GM12878 (cell line): ENCODE measurements around the gene EMP2. TPM values are rescaled to one million over a fixed set of nuclear protein-coding genes. Genes with fewer than 3 reads are reported as not detected.

Source experiments
- ATAC-seq: fragments of 200-7000 bp; cut with Tn5 transposase; 3 replicates; pipeline ENCODE4 v1.9.1; 2020; ENCODE audit warnings: mild to moderate bottlenecking, moderate library complexity
- BruUV-seq: library from RNA; stranded (reverse); fragments of 400-500 nt; replicated peaks from 2 replicates; lab custom pipeline; 2021; lab: Mats Ljungman, UMichigan
- CTCF ChIA-PET: fragments of 300-600 bp; sonication (Branson Sonifier 250); formaldehyde crosslinking; extraction: SDS; loops from one replicate; lab custom pipeline; 2021; ENCODE audit warnings: inconsistent platforms; lab: Yijun Ruan, JAX
- POLR2A ChIA-PET: fragments of 350-600 bp; formaldehyde crosslinking; extraction: SDS; loops from one replicate; lab custom pipeline; 2021; ENCODE audit warnings: inconsistent platforms; lab: Charles Lee
- RAD21 ChIA-PET: fragments of 300-600 bp; sonication (Branson Sonifier 250); formaldehyde crosslinking; loops from one replicate; lab custom pipeline; 2023; ENCODE audit warnings: antibody characterized with exemption; ENCODE audit not compliant: unreplicated experiment; lab: Charles Lee
- SMC1A ChIA-PET: fragments of 300-600 bp; sonication (Branson Sonifier 250); formaldehyde crosslinking; loops from one replicate; lab custom pipeline; 2023; ENCODE audit not compliant: unreplicated experiment, uncharacterized antibody; lab: Charles Lee
- DNase-seq: peaks from one replicate; pipeline ENCODE4 v3.0.0-alpha.2; 2011; ENCODE audit warnings: low read depth, low spot score
- FAIRE-seq: peaks from 3 replicates; lab custom pipeline; 2011; peaks lifted over from hg19 to GRCh38; lab: Jason Lieb, UNC
- H2AFZ ChIP-seq: 2 replicates; pipeline ENCODE4 v1.6.0; 2011; ENCODE audit warnings: low read depth, low read length, control low read depth; ENCODE audit not compliant: control insufficient read depth
- H3K27ac ChIP-seq: 2 replicates; pipeline ENCODE4 v1.5.1; 2011; ENCODE audit warnings: control low read depth; ENCODE audit not compliant: control insufficient read depth, insufficient read depth
- H3K27me3 ChIP-seq, 2 experiments: replicated peaks in 1 of 2; 2 replicates each; pipeline versions ENCODE4 v1.6.0 to v1.6.1; 2011; ENCODE audit warnings: low read length in 1 of 2; ENCODE audit not compliant: control insufficient read depth in 2 of 2, insufficient read depth in 2 of 2
- H3K36me3 ChIP-seq, 2 experiments: 2 replicates each; pipeline ENCODE4 v1.5.1; 2011; ENCODE audit warnings: low read length in 1 of 2; ENCODE audit not compliant: control insufficient read depth in 2 of 2, insufficient read depth in 2 of 2
- H3K4me1 ChIP-seq: 2 replicates; pipeline ENCODE4 v1.6.1; 2011; ENCODE audit warnings: mild to moderate bottlenecking, low read length, moderate library complexity, mixed read lengths; ENCODE audit not compliant: control insufficient read depth, insufficient read depth
- H3K4me2 ChIP-seq: 2 replicates; pipeline ENCODE4 v1.6.0; 2011; ENCODE audit warnings: control low read depth; ENCODE audit not compliant: control insufficient read depth, insufficient read depth
- H3K4me3 ChIP-seq: fragments of 200-600 bp; sonication (generic); 2 replicates; pipeline ENCODE4 v1.5.1; 2016
- H3K79me2 ChIP-seq: 2 replicates; pipeline ENCODE4 v1.6.0; 2011; ENCODE audit warnings: low read length; ENCODE audit not compliant: control insufficient read depth, insufficient read depth
- H3K9ac ChIP-seq: 2 replicates; pipeline ENCODE4 v1.8.0; 2011; ENCODE audit warnings: low read length, control low read depth, mixed read lengths; ENCODE audit not compliant: control insufficient read depth, insufficient read depth
- H3K9me3 ChIP-seq: replicated peaks from 3 replicates; pipeline ENCODE4 v1.5.1; 2011; ENCODE audit warnings: mild to moderate bottlenecking, low read length; ENCODE audit not compliant: control insufficient read depth, insufficient read depth
- H4K20me1 ChIP-seq: 2 replicates; pipeline ENCODE4 v1.6.0; 2011; ENCODE audit not compliant: control insufficient read depth, insufficient read depth
- BCL11A ChIP-seq: IDR thresholded peaks from 2 replicates; pipeline ENCODE4 v1.6.1; 2011; ENCODE audit warnings: low read depth, low read length
- BRCA1 ChIP-seq: IDR thresholded peaks from 2 replicates; pipeline ENCODE4 v1.6.1; 2011; ENCODE audit warnings: low read depth, low read length, improper control_type of control experiment
- CBFB ChIP-seq: IDR thresholded peaks from 2 replicates; pipeline ENCODE4 v1.6.1; 2016; ENCODE audit warnings: antibody characterized with exemption, low read depth
- ESRRA ChIP-seq: IDR thresholded peaks from 2 replicates; pipeline ENCODE4 v1.6.1; 2012; ENCODE audit warnings: mild to moderate bottlenecking, low read length, improper control_type of control experiment
- FOS ChIP-seq: IDR thresholded peaks from 3 replicates; pipeline ENCODE4 v1.6.1; 2011; ENCODE audit warnings: borderline replicate concordance; ENCODE audit not compliant: insufficient read length; ENCODE audit errors: extremely low read depth
- HDAC2 ChIP-seq: fragments of 200-600 bp; sonication (generic); IDR thresholded peaks from 2 replicates; pipeline ENCODE4 v1.6.1; 2017
- HDAC6 ChIP-seq: fragments of 200-600 bp; sonication (generic); IDR thresholded peaks from one replicate; pipeline ENCODE4 v1.8.0; 2017; ENCODE audit warnings: antibody characterized with exemption; ENCODE audit not compliant: unreplicated experiment
- IRF4 ChIP-seq: IDR thresholded peaks from 2 replicates; pipeline ENCODE4 v1.6.1; 2011; ENCODE audit warnings: low read depth, low read length
- NBN ChIP-seq: fragments of 450-650 bp; IDR thresholded peaks from 2 replicates; pipeline ENCODE4 v1.6.1; 2016
- NFYA ChIP-seq: IDR thresholded peaks from 2 replicates; pipeline ENCODE4 v1.6.1; 2011; ENCODE audit warnings: low read depth, mild to moderate bottlenecking, low read length, improper control_type of control experiment, borderline replicate concordance
- RCOR1 ChIP-seq: conservative IDR thresholded peaks from 2 replicates; pipeline ENCODE4 v1.6.1; 2012; ENCODE audit warnings: low read depth, low read length, improper control_type of control experiment
- RUNX3 ChIP-seq: IDR thresholded peaks from 2 replicates; pipeline ENCODE4 v1.6.1; 2012; ENCODE audit warnings: low read length, inconsistent platforms
- SIN3A ChIP-seq: IDR thresholded peaks from 2 replicates; pipeline ENCODE4 v1.6.1; 2012; ENCODE audit warnings: low read depth, low read length, improper control_type of control experiment
- SP1 ChIP-seq: IDR thresholded peaks from one replicate; pipeline ENCODE4 v1.6.1; 2011; ENCODE audit warnings: low read depth, low read length
- ZNF217 ChIP-seq: fragments of 450-650 bp; IDR thresholded peaks from 2 replicates; pipeline ENCODE4 v1.6.1; 2017; ENCODE audit warnings: antibody characterized with exemption, mild to moderate bottlenecking
- WGBS: methylation state at CpG from one replicate; pipeline ENCODE4 v1.1.6; 2016; ENCODE audit warnings: low lambda C conversion rate; ENCODE audit not compliant: insufficient replicate concordance, insufficient coverage; ENCODE audit errors: missing lambda C conversion rate; 5-methylcytosine and 5-hydroxymethylcytosine counted together
- in situ Hi-C: fragments of 300-500 bp; cut with MboI; formaldehyde crosslinking; loops from 9 replicates; pipeline ENCODE4 v1.14.3; 2018; ENCODE audit warnings: mixed read lengths
- intact Hi-C: fragments of 100-400 bp; cut with micrococcal nuclease; formaldehyde crosslinking; loops from one replicate; pipeline ENCODE4 v1.14.2; 2022; ENCODE audit not compliant: unreplicated experiment
- polyA plus RNA-seq, 11 experiments: library from polyadenylated mRNA; depleted of rRNA in 4 of 11; unstranded in 6 of 11; stranded (reverse) in 5 of 11; fragments of >200 nt; fragmentation: Nextera tagmentation in 4 of 11; fragmentation: Illumina TruSeq in 1 of 11; extraction: Ambion mirVana in 4 of 11; extraction: Trizol in 1 of 11; gene quantifications; 1 replicate in 1 of 11; 2 replicates in 10 of 11; pipeline versions ENCODE4 v1.2.1 to v1.2.3, GENCODE V29; 2011 to 2016; ENCODE audit warnings: inconsistent platforms in 2 of 11, missing spikeins in 2 of 11, low read depth in 1 of 11
- total RNA-seq, 4 experiments: library from RNA; depleted of rRNA in 3 of 4; stranded (reverse); fragments of >200 nt in 3 of 4; fragmentation: Illumina TruSeq in 1 of 4; extraction: Trizol in 1 of 4; gene quantifications; 2 replicates each; pipeline versions ENCODE4 v1.2.1 to v1.2.3, GENCODE V29; 2013 to 2021
- TF ChIP-seq, protein P1 (sequence below): IDR thresholded peaks from 2 replicates; pipeline ENCODE4 v1.6.1; 2012; ENCODE audit warnings: low read length, inconsistent platforms
- TF ChIP-seq, protein P2 (sequence below): fragments of 450-650 bp; IDR thresholded peaks from 2 replicates; pipeline ENCODE4 v1.6.1; 2016; ENCODE audit warnings: mild to moderate bottlenecking

Gene EMP2
- total and polyA plus RNA-seq, 10 of the 15 experiments (the other 5 are each of a cell fraction or from before 2014, with no cell fraction given), result 0.41 to 10.4 (median 3.8) TPM

DNA sequence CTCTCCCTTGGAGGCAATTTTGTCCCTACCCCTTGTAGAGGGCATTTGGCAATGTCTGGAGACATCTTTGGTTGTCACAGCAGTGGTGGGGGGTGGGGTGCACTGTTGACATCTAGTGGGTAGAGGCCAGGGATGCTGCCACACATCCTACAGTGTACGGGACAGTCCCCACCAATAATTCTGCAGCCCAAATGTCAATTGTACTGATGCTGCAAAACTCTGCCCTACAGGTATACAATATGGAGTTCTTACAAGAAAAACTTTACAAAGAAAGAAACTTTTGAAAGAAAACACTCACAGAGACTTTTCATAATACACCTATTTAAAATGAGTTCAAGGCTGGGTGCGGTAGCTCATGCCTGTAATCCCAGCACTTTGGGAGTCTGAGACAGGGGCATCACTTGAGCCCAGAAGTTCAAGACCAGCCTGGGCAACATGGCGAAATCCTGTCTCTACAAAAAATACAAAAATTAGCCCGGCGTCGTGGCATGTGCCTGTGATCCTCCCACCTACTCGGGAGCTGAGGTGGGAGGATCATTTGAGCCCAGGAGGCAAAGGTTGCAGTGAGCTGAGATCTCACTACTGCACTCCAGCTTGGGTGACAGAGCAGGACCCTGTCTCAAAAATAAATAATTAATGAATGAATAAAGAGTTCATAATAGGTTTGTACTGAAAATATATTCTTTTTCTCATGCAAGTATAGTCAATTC is 59.4 kb downstream of the EMP2 start:
- H3K9ac ChIP-seq, result no peak overlapping the region
- CTCF ChIA-PET, result interaction anchor here (0.6 to 5.0 kb wide), 19 partner anchors 11 to 429 kb away, joined by 3 to 59 read pairs (median 4); no protein-coding TSS in a partner anchor
- RAD21 ChIA-PET, result interaction anchor here (0.7 to 2.2 kb wide), 9 partner anchors 46 to 1952 kb away, joined by 3 to 11 read pairs (median 3); no protein-coding TSS in a partner anchor
- H3K4me2 ChIP-seq, result no peak overlapping the region
- TF ChIP-seq NBN, result no peak
- no peak for TF ChIP-seq SIN3A
- TF ChIP-seq, protein P1, sequence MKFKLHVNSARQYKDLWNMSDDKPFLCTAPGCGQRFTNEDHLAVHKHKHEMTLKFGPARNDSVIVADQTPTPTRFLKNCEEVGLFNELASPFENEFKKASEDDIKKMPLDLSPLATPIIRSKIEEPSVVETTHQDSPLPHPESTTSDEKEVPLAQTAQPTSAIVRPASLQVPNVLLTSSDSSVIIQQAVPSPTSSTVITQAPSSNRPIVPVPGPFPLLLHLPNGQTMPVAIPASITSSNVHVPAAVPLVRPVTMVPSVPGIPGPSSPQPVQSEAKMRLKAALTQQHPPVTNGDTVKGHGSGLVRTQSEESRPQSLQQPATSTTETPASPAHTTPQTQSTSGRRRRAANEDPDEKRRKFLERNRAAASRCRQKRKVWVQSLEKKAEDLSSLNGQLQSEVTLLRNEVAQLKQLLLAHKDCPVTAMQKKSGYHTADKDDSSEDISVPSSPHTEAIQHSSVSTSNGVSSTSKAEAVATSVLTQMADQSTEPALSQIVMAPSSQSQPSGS, result no peak
- TF ChIP-seq HDAC6, result no peak
- no peak for TF ChIP-seq SP1
- no peak for TF ChIP-seq CBFB
- no peak for TF ChIP-seq BCL11A
- TF ChIP-seq, protein P2, sequence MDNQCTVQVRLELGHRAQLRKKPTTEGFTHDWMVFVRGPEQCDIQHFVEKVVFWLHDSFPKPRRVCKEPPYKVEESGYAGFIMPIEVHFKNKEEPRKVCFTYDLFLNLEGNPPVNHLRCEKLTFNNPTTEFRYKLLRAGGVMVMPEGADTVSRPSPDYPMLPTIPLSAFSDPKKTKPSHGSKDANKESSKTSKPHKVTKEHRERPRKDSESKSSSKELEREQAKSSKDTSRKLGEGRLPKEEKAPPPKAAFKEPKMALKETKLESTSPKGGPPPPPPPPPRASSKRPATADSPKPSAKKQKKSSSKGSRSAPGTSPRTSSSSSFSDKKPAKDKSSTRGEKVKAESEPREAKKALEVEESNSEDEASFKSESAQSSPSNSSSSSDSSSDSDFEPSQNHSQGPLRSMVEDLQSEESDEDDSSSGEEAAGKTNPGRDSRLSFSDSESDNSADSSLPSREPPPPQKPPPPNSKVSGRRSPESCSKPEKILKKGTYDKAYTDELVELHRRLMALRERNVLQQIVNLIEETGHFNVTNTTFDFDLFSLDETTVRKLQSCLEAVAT, result no peak
- no peak for TF ChIP-seq FOS
- no peak for TF ChIP-seq HDAC2
- TF ChIP-seq RCOR1, result no peak
- no peak for TF ChIP-seq ESRRA
- no peak for TF ChIP-seq ZNF217
- no peak for TF ChIP-seq BRCA1
- TF ChIP-seq RUNX3, result no peak
- no peak for TF ChIP-seq NFYA
- TF ChIP-seq IRF4, result no peak
- TF ChIP-seq, all 136 proteins: peak for 0
- POLR2A ChIA-PET, result no interaction called here
- ATAC-seq (no peak), DNase-seq (no peak), FAIRE-seq (no peak)
- H3K79me2 ChIP-seq, result no peaks in the 10 kb centered on the region
- no peaks in the 10 kb centered on the region for H3K36me3 ChIP-seq
- no peak overlapping the region for H2AFZ ChIP-seq
- intact Hi-C loops (loop anchor here (5.0 kb wide), 1 partner anchor 416 kb away; no protein-coding TSS in a partner anchor), in situ Hi-C loops (loop anchor here (5.0 kb wide), 1 partner anchor 391 kb away; no protein-coding TSS in a partner anchor)
- H4K20me1 ChIP-seq, result no peaks in the 10 kb centered on the region
- SMC1A ChIA-PET, result interaction anchor here (0.6 to 4.0 kb wide), 11 partner anchors 11 to 416 kb away, joined by 3 to 34 read pairs (median 3); no protein-coding TSS in a partner anchor
- no TSS peak for BruUV-seq
- no peaks in the 10 kb centered on the region; the same call in 2 of the 3 replicates for H3K9me3 ChIP-seq
- no peaks in the 10 kb centered on the region for H3K27me3 ChIP-seq
- H3K4me3 ChIP-seq, result no peak overlapping the region
- no peaks in the 10 kb centered on the region for H3K4me1 ChIP-seq
- H3K27ac ChIP-seq, result no peak overlapping the region
- WGBS, result 41% methylated on average over 7 of the region's 7 CpGs
